Left colon (tissue), 2 donors: ENCODE data around the gene ANKS4B. TPM values are rescaled to one million over a fixed set of nuclear protein-coding genes. Genes with fewer than 3 reads are reported as not detected.

ENCODE experiments used
- total RNA-seq, 2 donors: library from RNA; stranded (reverse); fragmentation: NEBNext Ultra II Directional; extraction: Animal tissue kit (Norgen Biotek cat#: 25700); gene quantifications; one replicate each; pipeline ENCODE4 v1.2.1, GENCODE V29; 2021
- donor health status: DM: no; HTN: no; CAD: no.
- donor health status: DM: yes; HTN: yes; CAD: no.

ANKS4B gene
- total RNA-seq, 2 donors from 2014 or later, result 47.2 to 56.1 TPM

Other genes with a start within 250 kb of the ANKS4B start
- gene DNAH3, start 82.9 kb upstream of the ANKS4B start, total RNA-seq, result 1 to 10 TPM; 4.8 to 4.9 TPM
- gene LDAF1, start 75.0 kb upstream of the ANKS4B start, total RNA-seq, result 10 to 100 TPM; 35.1 to 58.9 TPM
- under 1 TPM in 1 of 2 donors, not detected in 1; 0.18 TPM for gene ZP2, start 22.1 kb upstream of the ANKS4B start, total RNA-seq
- 10 to 100 TPM; 12.9 to 15.7 TPM for gene CRYM, start 44.6 kb downstream of the ANKS4B start, total RNA-seq